ENCODE data around the gene GALNT11.

GRCh38 chr7:152013974-152014373 is 11.5 kb upstream of the GALNT11 start:
- TF ChIP-seq EZH2 (IDR thresholded peaks at IDR 0.05; ENCODE audit: low read length) = no peak
- no peak for TF ChIP-seq CTCF (optimal IDR thresholded peaks at IDR 0.05 in 1 of 3, IDR thresholded peaks at IDR 0.05 in 1 of 3, conservative IDR thresholded peaks at IDR 0.05 in 1 of 3; ENCODE audit: extremely low read depth in 1 of 3, insufficient read depth in 2 of 3, low read length in 3 of 3)
